ENCODE data around the gene DNAJC21.
"Not testable (repeated sequence)": the region's sequence is repeated elsewhere in the genome, so short reads cannot be mapped to it uniquely, and the experiment has no call there.

DNAJC21 gene

DNA sequence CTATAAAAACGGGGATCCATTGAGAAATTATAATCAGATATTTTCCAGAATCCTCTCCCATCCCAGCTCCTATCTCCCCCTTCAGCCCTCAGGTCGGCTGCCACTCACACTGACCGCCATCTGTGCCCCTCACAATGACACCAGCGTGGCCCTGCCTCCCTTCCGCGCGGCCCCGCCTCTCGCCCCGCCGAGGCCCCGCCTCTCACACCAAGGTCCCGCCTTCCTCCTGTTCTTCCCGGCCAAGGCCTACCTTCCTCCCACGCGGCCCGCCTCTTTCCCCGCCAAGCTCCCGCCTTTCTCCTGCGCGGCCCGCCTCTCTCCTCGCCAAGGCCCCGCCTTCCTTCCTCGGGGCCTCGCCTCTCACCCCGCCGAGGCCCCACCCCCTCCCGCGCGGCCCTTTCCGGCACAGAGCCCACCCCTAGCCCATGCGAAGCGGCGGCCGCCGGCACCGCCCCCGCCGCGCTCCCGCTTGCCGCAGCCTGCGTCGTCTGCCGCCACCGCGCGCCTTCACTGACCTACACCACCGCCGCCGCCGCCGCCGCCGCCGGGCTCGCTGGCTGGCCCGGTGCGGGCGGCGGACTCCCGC lies at the start of gene DNAJC21:
Gene DNAJC21, plus strand, starts transcription at position 426 of the 586 bp plus-strand sequence. CDS start 261 bp downstream, outside the sequence.
- DNase-seq (ENCODE audit: low read depth in 3 of 3), result peak; percentile 96 to 98 (median 97)

DNA sequence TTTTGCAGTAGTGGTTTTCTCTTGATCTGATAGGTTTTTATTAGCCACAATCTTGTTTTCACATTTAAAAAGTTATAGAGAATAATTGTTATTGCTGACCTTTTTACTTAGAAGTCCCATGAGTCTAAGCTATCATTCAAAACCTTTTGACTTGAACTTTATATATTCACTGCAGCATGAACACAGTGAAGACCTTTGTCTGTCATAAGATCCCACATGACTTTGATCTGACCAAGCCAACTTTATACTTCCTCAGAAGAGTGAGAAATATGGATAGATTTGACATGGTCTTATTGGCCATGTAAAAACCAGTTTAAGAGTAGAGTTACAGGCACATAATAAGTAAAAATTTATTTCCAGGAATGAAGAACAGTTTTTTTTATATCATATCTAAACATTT lies 48.1 kb upstream of the DNAJC21 start:
- DNase-seq (ENCODE audit: low read depth in 3 of 3), result no peak

DNA sequence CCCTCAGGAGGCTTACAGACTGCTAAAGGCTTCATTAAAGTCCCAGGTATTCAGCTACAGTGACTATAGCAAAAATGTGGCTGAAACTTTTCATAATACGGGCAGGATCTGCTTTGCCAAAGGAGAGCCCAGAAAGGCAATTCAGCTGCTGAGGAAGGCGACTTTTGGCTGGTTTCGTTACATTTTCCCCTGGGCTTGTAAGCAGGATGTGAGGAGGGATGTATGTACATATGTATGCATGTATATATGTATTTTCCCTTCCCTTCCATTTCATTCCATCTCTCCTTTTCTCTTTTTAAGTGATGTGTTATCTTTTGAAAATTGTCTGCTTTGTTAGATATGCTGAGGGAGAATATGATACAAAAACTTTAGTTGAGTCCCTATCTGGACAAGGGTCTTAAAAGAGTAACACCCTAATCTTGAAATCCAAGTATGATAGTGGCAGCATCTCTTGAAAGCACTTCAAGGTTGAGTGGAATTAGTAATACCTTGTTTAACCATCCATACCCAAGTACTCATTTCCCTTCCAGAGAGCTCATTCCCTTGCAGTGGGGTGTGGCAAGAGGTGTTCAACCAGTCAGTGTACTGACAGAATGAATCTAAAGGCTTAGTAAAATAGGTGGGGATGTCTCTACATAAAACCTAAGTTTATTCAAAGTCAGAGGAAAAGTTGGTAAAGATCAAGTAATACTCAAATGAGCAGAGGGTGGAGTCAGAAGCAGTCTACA lies 42.8 kb upstream of the DNAJC21 start:
- no peak for DNase-seq (ENCODE audit: low read depth in 3 of 3)

DNA sequence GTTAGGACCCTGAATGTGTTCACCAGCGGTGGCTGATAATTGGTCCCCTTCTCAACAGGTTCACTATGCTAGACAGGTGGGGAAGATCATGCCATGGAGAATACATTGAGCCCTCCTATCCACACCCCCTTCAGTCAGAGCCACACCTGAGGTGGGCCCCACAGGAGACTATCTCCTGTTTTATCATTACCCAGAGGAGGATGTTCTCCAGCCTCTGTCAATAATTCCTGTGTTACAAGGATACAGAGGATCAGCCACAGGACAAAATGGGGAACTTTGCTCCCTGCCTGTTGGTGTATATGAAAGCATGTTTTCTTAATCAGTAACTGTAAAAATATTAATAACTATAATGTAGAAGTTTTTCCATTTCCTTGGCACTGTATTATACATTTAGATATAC lies 40.0 kb upstream of the DNAJC21 start:
- no peak for DNase-seq (ENCODE audit: low read depth in 3 of 3)

DNA sequence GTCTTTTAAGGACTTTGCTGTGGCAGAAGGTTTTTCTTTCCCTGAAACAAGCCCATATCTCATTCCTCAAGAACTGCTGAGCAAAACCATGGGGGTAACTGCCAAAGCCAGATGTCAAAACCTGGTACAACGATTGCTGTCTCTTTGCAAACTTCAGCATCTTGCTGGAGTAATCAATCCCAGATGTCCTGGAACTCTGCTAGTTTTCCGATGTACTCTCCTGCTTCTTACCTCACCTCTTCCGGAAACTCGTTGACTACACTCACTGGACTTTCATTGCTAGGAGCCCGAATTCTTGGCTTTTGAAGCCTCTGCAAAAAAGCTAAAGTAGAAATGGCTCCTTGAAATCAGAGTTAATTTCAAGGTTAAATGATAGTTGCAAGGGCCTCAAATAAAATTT lies 37.4 kb upstream of the DNAJC21 start:
- no peak for DNase-seq (ENCODE audit: low read depth in 3 of 3)

DNA sequence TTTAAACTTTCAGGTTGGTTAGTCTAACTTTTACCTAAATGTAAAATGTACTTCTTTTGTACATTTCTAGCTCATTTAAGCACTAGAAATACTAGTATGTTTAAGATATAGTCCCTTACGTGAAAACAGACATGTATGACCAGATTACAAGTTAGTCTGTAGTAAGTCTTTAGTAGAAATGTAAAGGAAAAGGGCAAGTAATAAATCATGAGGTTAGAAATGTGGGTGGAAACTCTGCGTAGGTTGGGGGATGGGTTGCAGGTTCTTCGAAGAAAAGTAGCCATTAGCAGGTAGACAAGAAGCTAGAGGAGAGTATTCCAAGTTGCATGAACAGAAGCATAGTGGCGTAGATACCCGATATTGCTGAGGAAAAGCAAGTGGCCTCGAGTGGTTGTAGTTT lies 36.9 kb upstream of the DNAJC21 start:
- DNase-seq (ENCODE audit: low read depth in 3 of 3), result no peak

DNA sequence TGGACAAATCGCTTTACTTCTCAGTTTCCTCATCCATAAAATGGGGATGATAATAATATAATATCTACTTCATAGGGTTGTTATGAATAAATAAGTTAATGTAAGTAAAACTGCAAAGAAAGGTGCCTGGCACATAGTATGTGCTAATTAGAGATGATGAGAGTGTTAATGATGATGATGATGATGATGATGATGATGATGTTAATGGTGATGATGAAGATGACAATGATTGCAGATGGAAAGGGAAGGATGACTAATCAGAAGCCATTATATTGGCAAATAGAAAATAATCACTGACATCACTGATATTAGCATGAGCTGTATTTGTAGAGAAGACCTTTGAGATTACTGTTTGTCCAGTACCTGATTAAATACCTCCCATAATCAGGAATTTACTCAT lies 34.6 kb upstream of the DNAJC21 start:
- DNase-seq (ENCODE audit: low read depth in 3 of 3), result no peak

DNA sequence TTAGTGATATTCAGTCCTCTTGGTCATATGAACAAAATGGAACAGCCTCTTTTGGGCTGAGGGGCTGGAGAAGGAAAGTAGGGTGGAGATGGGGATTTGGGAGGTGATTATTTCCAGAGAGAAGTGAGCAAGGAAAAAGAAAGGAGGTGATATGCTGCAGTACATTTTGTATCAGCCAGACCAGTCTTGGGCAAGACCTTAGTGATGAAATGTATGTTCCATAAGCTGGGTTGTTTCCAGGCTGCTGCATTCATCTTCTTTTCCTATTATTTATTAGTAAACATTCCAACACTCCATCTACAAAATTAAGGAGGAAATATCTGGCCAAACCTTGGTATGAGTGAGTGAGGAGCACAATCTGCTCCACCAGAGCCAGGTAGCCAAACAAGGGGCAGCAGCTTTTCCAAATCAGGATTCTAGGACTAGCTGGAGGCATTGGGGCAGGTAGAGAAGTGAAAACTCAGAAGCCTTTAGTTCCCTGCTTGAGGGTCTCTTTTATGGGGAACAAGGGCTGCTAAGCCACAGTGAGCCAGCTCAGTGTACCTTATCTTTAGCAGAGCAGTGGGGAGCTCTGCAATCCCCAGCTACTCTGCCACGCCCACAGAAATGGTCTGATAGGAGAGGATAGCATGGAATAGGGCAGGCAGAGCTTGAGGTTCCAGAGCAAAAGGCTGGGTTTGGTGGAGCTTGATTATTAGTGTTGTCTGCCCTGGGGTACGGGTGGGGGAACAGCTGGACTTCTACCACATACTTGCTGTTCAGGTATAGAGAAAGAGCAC lies 33.5 kb upstream of the DNAJC21 start:
- DNase-seq (ENCODE audit: low read depth in 3 of 3), result no peak

DNA sequence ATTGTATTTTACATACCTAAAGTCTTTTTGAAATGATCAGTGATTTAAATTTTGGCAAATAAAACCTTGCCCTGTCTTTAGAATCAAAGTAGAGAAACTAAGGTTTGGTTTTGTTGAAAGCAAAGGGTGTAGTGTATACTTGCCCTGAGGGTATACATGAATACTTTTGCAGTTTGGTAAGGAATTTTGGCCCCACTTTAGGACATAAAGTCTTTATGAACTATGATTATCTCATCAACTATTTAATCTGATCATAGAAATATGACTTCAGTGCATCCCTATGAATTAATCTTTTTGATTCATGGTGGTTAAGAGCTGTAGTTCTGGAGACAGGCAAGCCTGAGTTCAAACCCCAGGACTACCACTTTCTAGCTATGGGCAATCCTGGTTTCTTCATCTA lies 31.7 kb upstream of the DNAJC21 start:
- no peak for DNase-seq (ENCODE audit: low read depth in 3 of 3)

DNA sequence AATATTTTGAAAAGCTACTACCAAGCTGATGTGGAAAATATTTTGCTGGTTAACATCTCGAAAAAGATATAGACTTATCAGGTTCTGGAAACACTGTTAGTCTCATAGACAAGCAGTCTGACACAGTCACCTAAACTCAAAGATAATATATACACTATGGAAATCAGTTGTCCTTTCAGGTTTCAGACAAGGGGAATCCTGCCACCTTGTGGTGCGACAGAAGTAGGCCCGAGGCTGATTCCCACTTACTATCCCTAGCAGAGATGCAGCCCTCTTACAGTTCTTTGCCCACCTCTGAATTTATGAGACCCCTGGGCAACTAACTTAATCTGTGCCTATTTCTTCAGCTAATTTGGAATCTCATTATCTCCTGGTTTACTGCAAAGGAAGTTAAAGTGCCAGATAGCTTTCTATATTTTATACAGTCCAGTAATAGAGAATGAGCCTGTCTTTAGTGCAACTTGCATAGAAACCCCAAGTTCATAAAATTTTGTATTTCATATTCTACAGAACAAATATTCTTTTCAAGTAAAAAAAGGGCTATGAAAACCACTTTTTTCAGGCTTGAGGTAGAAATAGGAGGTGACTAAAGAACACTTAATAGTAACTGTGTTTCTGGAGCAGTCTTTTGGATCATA lies 31.0 kb upstream of the DNAJC21 start:
- peak; percentile 34 to 37 (median 36) for DNase-seq (ENCODE audit: low read depth in 3 of 3)

DNA sequence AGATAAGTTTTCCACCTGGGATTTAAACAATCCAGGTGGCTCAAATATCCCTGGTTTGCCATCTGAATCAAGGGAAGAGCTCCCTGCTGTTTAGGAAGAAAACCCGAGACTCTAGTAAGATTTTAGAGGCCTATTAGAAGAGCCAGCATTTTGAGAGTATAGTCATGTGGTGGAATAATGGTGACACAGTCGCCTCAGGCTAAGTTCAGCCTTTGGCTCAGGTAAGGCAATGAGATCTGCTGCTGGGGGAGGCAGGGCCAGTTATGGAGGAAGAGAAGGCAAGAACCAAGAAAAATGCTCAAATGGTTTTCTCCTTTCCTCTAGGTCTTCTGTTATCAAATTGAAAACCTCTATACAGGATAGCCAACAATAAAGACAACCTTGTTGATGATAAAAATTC lies 30.3 kb upstream of the DNAJC21 start:
- no peak for DNase-seq (ENCODE audit: low read depth in 3 of 3)

DNA sequence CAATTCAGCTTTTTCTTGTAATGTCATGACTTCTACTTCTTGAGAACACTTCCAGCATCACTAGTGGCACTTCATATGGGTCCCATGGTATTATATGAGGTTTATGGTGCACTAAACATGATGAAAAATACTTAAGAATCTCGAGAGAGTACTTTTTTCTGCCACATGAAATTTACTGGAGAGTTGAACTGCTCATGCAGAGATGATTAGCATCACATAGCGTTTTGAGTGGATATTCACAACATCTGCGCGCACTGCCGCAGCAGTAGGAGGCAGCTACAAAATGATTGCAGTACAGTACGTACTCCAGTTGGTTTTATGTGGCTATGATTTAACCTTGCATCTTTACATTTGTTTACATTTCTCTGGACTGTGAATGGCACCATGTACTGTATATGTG lies 28.7 kb upstream of the DNAJC21 start:
- DNase-seq (ENCODE audit: low read depth in 3 of 3), result no peak

DNA sequence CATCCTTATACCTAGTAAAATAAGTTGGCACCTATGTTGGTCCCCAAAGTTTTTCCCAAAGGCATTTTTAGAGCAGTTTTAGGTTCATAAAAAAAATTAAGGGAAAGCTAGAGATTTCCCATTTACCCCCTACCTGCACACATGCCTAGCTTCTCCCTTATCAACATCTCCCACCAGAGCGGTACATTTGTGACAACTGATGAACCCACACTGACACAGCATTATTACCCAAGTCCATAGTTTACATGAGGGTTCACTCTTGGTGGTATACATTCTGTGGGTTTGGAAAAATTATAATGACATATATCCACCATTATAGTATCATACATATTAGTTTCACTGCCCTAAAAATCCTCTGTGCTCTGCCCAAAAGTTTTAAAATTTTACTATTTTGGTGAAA lies 26.1 kb upstream of the DNAJC21 start:
- no peak for DNase-seq (ENCODE audit: low read depth in 3 of 3)

DNA sequence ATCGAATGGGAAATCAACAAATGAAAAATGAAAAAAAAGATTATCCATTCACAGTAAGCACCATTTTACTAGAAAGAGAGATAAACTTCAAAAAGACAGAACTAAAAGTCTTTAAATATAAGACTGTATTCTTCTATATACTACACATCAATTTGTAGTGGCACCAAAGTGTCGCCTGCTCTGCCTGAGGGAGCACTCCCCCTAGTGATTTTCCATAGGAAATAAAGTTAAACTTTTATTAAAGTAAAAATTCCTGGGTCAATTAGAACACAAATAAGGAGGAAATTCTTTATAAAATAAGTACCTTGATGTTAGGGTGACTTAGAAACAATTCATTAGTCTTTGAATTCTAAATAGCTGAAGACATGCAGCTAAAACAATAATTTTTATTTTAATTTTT lies 23.8 kb upstream of the DNAJC21 start:
- DNase-seq (ENCODE audit: low read depth in 3 of 3), result no peak

DNA sequence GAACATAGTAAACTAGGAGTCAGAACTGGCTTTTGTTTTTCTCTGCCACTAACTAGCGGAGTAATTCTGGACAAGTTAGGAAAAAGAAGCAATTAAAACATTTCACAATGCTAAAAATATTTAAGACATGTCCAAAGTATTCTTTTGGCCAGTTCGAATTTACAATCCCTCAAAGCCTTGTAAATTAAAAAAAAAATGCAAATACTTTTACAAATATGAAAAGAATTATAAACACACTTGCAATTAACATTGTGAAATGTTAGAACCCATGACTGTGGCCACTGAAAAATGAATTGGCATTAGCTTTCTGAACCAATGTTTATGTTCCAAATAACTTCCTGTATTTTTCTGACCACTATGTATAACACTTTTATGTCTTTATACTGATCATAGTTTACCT lies 16.3 kb upstream of the DNAJC21 start:
- DNase-seq (ENCODE audit: low read depth in 3 of 3), result no peak

DNA sequence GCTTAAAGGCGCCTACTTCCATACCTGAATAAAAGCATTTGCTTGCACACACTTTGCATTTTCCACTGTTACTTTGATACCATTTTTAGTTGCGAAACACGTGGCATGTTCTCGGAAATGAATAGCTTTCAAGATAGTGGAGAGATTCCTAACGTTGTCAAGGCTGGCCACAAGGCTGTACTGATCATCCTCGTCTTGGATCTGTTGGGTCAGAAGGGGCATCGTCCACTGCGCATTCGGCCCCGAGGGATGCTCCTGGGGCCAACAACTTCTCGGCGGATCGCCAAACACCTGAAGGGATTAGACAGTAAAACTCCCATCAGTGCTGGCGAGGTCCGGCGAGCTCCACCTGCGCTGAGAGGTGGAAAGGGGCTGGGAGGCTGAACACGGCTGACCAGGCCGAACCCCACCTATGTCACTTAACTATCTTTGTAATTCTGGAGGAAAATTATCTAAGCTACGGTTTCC lies 14.7 kb upstream of the DNAJC21 start:
- no peak for DNase-seq (ENCODE audit: low read depth in 3 of 3)

DNA sequence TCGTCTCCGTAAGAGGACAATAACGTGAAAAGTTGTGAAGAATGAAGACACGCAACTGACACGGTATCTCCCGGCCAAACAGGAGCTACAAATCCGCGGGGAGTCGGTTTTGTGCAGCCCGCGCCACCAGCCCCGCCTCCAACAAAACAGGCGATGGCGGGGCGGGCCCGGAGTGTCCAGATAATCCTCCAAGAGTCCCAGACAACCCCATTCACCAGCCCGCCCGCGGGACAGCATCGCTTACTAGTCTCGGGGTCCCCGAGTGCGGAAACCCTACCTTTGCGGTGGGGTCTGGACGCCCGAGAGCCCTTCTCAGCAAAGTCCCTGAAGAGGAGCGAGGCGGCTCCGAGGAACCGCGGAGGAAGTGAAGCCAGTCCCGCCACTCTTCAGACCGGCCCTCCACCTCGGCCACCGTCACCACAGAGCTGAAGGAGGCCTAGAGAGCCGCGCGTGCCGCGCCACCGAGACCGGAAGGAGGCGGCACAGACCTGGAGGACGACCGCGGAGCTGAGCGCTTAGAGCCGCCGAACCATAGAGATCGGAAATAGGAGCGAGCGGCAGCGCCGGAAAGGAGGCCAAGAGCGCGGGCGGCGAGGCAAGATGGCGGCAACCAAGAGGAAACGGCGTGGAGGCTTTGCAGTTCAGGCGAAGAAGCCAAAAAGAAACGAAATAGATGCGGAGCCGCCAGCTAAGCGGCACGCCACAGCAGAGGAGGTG lies 14.1 kb upstream of the DNAJC21 start, which contains the start of the genes BRIX1 and RAD1:
Gene BRIX1, plus strand, starts transcription at position 573 of the 717 bp plus-strand sequence. Its CDS starts 28 bp downstream, at position 601.
Gene RAD1, minus strand, starts transcription at position 366 of the 717 bp plus-strand sequence. CDS start 612 bp downstream, outside the sequence.
- peak; percentile 87 to 93 (median 90) for DNase-seq (ENCODE audit: low read depth in 3 of 3)

DNA sequence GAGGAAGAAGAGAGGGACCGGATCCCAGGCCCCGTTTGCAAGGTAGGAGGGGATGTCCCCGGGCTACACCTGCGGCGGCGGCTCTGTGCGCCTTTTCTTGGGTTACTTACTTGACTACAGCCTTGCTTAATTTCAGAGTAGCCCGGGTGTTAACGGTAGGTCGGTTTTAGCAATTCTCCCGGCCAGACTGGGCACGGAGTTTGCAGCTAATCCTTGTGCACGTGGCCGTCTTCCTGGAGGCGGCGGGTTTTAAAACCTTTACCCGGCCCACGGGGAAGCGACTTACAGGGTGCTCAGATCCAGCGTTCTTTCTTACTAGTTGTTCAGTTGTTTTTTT lies 13.5 kb upstream of the DNAJC21 start:
- no peak for DNase-seq (ENCODE audit: low read depth in 3 of 3)

DNA sequence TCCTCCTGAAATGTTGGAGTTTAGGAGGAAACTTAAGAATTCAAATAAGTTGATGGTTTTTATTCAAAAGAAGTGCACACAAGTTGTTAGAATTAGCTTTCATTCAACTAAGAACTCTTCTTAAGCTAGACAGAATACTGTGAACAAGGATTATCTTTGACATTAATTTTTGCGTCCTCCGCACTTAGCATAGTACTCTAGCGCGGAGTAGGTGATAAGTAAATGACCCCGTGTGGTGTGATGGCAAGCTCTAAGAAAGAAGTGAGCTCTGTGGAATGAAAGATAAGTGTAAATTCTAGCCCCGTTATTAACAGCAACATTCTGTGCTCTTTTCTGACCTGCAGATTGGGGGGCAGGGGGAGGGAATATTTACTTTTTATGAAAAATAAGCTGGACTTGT lies 12.8 kb upstream of the DNAJC21 start:
- DNase-seq (ENCODE audit: low read depth in 3 of 3), result no peak

DNA sequence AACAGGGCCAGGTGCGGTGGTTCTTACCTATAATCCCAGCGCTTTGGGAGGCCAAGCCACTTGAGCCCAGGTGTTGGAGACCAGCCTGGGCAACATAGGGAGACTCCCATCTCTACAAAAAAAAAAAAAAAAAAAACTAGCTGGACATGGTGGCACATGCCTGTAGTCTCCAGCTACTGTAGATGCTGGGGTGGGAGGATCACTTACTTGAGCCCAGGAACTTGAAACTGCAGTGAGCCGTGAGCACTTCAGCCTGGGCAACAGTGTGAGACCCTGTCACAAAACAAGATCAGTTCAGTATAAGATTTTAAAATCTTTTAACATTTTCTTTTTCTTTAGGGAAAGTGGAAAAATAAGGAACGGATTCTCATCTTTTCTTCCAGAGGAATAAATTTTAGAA lies 11.3 kb upstream of the DNAJC21 start:
- DNase-seq (ENCODE audit: low read depth in 3 of 3), result no peak

DNA sequence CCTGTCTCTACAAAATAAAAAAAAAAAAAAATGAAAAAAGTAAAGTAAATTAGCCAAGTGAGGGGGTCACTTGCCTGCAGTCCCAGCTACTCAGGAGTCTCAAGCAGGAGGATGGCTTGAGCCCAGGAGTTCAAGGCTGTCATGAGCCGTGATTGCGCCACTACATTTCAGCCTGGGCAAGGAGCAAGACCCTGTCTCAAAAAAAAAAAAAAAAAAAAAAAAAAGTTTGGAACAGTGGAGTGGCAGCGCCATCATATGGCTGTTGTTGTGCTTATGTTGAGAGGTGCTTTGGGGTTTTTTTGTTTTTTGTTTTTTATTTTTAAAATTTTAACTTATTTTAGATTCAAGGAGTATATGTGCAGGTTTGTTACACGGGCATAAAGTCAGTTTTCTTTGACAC lies 10.3 kb upstream of the DNAJC21 start:
- DNase-seq (ENCODE audit: low read depth in 3 of 3), result no peak

DNA sequence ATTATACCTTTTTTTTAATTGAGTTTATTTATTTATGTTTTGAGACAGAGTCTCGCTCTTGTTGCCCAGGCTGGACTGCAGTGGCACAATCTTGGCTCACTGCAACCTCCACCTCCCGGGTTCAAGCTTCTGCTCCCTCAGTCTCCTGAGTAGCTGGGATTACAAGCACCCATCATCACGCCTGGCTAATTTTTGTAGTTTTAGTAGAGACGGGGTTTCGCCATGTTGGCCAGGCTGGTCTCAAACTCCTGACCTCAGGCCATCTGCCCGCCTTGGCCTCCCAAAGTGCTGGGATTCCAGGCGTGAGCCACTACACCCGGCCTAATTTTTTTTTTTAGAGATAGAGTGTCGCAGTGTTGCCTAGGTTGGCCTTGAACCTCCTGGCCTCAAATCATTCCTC lies 6.1 kb upstream of the DNAJC21 start:
- DNase-seq (ENCODE audit: low read depth in 3 of 3), result not testable (repeated sequence)

Data from stimulated activated CD4-positive, alpha-beta T cell treated with anti-CD3 and anti-CD28 coated beads, TNF-alpha, amount 100 ng/mL, for 24 hours (primary cell).